Cortex of kidney (tissue), 1 donor: Measurements from ENCODE around the gene PLCD3.
"Not testable (repeated sequence)": the region's sequence is repeated elsewhere in the genome, so short reads cannot be mapped to it uniquely, and the experiment has no call there.

Experiments used
- DNase-seq: peaks from one replicate; lab custom pipeline; 2025; lab: John Stamatoyannopoulos, UW

Gene PLCD3

GRCh38 chr17:45132572-45133463 lies 503 bp upstream of the PLCD3 start:
- no peak for DNase-seq

GRCh38 chr17:45131616-45132319 lies 547 bp downstream of the PLCD3 start:
- DNase-seq = no peak

GRCh38 chr17:45130681-45131615 lies 1.4 kb downstream of the PLCD3 start:
- DNase-seq = no peak

GRCh38 chr17:45129940-45130680 lies 2.2 kb downstream of the PLCD3 start:
- no peak for DNase-seq

GRCh38 chr17:45129426-45129939 lies 2.8 kb downstream of the PLCD3 start:
- no peak for DNase-seq

GRCh38 chr17:45128989-45129388 lies 3.3 kb downstream of the PLCD3 start:
- DNase-seq = no peak

GRCh38 chr17:45128331-45128730 lies 4.0 kb downstream of the PLCD3 start:
- no peak for DNase-seq

GRCh38 chr17:45127548-45128300 lies 4.6 kb downstream of the PLCD3 start:
- DNase-seq = no peak

- DNase-seq = no peak
Observed at GRCh38 chr17:45127207-45127547, 5.1 kb downstream of the PLCD3 start.

GRCh38 chr17:45125509-45125908 lies 6.8 kb downstream of the PLCD3 start:
- DNase-seq = no peak

- DNase-seq = not testable (repeated sequence)
Observed at GRCh38 chr17:45124797-45125122, 7.6 kb downstream of the PLCD3 start.

GRCh38 chr17:45123930-45124796 lies 8.2 kb downstream of the PLCD3 start:
- no peak for DNase-seq

GRCh38 chr17:45123076-45123770 lies 9.1 kb downstream of the PLCD3 start:
- no peak for DNase-seq

GRCh38 chr17:45121055-45121454 lies 11.3 kb downstream of the PLCD3 start:
- DNase-seq = no peak

GRCh38 chr17:45120558-45120957 lies 11.8 kb downstream of the PLCD3 start:
- DNase-seq = no peak

- DNase-seq = no peak
Observed at GRCh38 chr17:45119964-45120363, 12.4 kb downstream of the PLCD3 start.

GRCh38 chr17:45118691-45119090 lies 13.6 kb downstream of the PLCD3 start:
- no peak for DNase-seq

- no peak for DNase-seq
Observed at GRCh38 chr17:45117848-45118646, 14.3 kb downstream of the PLCD3 start.
